HG02763 (cell line): ENCODE measurements around the gene GCM1.
A peak's percentile ranks its signal among the peaks of the same experiment; 100 is the strongest.
"Not testable (repeated sequence)": the region's sequence is repeated elsewhere in the genome, so short reads cannot be mapped to it uniquely, and the experiment has no call there.

ENCODE experiments used
- ATAC-seq: cut with Tn5 transposase; IDR thresholded peaks from one replicate; pipeline ENCODE4 v1.9.1; 2021; ENCODE audit warnings: mild to moderate bottlenecking, moderate library complexity; ENCODE audit not compliant: unreplicated experiment

GCM1 gene, protein sequence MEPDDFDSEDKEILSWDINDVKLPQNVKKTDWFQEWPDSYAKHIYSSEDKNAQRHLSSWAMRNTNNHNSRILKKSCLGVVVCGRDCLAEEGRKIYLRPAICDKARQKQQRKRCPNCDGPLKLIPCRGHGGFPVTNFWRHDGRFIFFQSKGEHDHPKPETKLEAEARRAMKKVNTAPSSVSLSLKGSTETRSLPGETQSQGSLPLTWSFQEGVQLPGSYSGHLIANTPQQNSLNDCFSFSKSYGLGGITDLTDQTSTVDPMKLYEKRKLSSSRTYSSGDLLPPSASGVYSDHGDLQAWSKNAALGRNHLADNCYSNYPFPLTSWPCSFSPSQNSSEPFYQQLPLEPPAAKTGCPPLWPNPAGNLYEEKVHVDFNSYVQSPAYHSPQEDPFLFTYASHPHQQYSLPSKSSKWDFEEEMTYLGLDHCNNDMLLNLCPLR

DNA sequence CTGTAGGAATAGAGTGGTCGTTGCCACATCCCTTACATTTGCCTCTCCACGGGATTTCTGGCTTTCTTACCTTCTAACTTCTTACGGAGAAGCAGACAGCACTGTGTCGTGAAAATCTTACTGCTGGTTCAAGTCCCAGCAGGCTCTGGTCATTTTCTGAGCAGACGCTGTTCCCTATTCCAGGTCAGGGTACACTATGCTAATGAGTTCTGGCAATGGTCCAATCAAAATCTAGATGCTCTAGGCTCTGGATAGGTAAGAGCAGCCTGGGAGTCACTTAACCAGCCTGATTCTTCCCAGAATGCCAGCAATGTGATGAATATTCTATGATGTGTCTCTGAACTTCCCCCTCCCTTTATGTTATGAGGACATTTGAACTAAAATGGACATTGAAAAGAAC, at the start of gene GCM1:
TSS of gene GCM1 (minus strand) at position 158 of the 400 bp plus-strand sequence. CDS start 3,209 bp downstream, outside the sequence.
- ATAC-seq = no peak

DNA sequence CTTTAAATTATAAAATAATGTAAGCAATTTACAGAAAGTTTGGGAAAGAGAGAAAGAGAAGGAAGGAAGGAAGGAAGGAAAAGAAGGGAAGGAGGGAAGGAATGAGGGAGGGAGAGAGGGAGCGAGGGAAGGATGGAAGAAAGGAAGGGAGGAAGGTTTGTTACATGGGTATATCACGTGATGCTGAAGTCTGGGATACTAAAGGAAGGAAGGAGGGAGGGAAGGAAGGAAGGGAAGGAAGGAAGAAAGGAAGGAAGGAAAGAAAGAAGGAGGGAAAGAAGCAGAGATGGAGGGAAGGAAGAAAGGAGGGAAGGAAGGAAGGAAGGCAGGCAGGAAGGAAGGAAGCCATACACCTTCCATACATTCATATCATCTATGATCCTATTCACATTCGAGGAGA, 48.9 kb upstream of the GCM1 start:
- ATAC-seq = no peak

GRCh38 chr6:53195048-53195447, 46.4 kb upstream of the GCM1 start:
- no peak for ATAC-seq

DNA sequence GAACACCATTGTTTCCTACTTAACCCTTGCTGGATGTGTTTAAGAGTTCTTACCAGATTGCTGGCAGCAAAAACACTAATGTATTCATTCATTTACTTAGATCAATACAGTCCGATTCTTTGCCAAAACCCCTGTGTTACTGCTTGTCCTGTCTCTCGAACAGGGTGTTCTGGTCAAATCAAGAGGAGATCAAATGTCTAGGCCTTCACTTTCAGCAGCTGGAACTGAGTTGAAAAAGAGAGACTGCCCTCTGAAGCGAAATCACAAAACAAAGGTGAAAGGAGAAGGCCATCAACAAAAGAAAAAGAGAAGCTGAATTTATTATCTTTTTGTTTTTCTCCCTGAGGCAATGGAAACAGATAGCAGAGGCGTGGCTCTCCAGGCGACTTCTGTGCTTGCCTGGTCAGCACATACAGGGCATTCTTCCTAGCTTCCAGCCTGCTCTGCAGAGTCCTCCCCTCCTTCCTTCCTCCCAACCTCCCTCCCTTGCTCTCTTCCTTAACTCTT, 44.1 kb upstream of the GCM1 start:
- ATAC-seq = no peak

DNA sequence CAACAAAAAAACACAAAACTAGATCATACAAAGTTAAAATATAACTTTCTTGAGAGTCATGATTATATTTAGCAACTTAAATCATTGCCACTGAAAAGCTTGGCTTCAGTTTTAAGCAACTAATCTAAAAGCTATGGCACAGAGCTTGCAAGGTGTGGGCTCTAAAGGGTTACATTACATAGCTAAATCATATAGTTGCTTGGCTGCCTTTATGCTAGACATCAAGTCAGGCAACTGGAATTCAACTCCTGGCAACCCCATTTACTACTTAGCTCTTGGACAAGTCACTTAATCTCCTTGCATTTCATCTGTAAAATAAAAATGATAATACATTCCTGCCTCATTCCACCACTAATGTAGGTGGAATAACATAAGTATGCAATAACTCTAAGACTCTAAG, 40.9 kb upstream of the GCM1 start:
- no peak for ATAC-seq

GRCh38 chr6:53188833-53189232, 40.2 kb upstream of the GCM1 start:
- ATAC-seq = no peak

DNA sequence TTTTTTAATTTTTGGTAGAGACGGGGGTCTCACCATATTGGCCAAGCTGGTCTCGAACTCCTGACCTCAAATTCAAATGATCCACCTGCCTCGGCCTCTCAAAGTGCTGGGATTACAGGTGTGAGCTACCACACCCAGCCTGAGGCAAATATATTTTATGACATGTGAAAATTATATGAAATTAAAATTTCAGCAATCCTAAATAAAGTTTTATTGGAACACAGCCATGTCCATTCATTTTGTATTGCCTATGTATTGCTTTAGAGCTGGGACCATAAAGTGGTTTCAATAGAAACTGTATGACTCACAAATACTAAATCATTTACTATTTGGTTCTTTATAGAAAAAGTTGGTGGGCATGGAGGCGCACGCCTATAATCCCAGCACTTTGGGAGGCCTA, 32.0 kb upstream of the GCM1 start:
- ATAC-seq = no peak

DNA sequence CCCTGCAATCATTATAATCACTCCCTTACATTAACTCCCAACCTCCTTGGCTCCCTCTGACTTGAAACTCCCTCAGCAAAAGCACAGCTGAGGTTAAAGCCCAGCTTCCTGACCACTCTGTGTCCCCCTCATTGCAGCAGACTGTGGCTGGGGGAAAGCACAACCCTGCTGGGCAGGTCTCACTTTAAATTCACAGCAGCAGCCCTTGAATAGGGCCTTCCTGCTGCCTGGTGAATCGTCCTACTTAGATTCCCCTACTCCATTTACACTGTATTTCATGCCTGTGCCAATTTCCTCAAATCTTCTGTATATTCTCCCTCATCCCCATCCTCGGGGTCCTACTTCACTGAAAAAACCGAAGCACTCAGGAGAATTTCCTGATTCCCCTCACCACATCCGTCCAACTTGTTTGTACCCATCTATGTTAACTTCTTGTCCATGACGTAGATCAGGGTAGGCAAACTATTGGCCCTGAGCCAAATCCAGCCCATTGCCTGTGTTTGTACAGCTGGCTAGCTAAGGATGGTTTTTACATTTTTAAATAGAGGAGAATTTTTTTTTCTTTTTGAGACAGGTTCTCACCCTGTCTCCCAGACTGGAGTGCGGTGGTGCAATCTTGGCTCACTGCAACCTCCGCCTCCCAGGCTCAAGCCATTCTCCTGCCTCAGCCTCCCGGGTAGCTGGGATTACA, 31.5 kb upstream of the GCM1 start:
- no peak for ATAC-seq

DNA sequence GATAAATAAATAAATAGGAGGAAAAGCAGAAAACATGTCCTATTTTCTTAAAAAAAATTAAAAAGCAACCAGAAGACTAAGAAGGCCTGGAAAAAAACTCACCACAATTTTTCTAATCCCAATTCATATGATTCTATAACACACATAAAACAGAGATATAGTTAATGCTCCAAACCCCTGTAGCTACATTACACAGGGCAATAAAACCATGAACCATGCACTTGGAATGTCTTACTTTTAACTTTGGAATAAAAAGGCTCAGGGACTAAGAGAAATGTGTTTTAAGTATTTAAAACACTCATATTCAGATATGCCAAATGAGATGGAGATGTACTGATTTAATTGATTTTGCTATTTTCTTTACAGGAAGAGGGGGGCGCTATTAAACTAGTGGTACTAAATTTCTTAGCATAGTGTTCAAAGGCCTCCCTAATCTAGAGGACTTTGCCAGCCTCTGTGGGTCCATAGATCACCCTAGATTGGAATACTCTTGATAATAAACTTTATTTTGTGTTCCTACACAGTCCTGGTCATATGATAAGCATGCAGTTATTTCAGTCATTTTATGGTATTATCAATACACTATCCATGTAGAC, 30.3 kb upstream of the GCM1 start:
- ATAC-seq = no peak

GRCh38 chr6:53175027-53175426, 26.4 kb upstream of the GCM1 start:
- no peak for ATAC-seq

- ATAC-seq = no peak
These were observed 23.8 kb upstream of the GCM1 start for GRCh38 chr6:53172468-53172803.

DNA sequence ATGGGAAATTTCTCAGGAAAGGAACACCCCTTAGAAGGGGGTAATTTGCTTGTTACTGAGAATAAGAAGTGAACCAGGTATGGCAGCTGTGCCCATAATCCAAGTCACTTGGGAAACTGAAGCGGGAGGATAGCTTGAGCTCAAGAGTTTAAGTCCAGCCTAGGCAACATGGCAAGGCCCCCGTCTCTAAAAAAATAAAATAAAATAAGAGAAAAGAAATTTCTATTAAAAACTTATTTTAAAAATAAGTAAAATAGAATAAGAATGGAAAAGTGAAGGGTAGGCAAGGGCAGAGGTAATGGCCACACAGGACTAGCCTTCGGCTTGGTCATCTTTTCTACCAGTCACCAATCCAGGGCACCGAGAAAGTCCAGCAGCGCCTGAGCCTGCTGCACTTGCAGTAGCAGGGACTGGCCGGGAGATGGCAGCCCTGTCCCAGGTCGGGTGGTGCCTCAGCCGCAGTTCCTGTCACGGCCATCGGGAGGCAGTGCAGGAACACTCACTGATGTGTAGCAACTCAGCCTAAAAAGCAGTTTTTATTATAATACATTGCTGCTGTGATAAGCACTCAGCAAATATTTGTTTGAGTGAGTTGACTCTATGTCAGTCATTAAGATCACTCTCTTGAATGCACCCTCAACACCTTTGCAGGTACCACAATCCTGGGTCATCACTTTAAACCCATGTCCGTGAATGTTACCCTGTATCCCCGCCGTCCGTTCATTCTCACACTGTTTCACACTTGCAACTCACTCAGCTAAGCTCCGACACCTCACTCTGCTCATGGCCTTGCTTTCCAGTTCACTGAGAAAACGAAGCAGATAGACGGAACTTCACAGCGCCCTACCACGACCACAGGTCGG, 23.2 kb upstream of the GCM1 start:
- ATAC-seq = peak; percentile 90

DNA sequence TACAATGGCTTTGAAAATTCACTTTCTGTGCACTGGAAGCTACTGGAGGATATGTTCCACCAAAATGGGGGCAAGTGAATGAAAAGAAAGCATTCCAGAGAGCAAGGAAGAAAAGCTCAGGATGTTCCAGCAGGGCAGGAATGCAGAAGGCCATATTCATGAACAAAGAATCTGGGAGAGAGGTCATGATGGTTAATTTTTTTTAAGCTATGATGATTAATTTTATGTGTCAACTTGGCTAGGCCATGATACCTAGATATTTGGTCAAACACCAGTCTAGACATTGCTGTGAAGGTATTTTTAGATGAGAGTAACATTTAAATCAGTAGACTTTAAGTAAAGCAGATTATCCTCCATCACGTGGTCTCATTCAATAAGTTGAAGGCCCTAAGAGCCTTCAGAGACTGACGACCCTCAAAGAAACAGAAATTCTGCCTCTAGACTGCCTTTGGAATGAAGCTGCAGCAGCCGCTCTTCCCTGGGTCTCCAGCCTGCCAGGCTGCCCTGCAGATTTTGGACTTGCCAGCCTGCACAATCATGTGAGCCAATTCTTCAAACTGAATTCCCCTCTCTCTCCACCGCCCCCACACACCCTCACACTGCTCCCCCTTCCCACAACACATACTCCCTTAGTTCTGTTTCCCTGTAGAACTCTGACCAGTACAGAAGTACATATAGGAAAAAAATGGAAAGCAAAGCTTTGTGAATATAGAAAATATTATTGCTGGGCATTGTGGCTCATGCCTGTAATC, 20.1 kb upstream of the GCM1 start:
- ATAC-seq = no peak

DNA sequence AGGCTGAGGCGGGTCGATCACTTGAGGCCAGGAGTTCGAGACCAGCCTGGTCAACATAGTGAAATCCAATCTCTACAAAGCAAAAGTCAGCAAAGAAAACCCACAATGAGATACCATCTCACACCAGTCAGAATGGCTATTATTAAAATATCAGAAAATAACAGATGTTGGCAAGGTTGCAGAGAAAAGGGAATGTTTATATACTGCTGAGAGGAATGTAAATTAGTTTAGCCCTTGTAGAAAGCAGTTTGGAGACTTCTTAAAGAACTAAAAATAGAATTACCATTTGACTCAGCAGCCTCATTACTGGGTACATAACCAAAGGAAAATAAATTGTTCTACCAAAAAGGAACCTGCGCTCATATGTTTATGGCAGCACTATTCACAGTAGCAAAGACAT, 16.7 kb upstream of the GCM1 start:
- no peak for ATAC-seq

GRCh38 chr6:53162606-53163005, 14.0 kb upstream of the GCM1 start:
- no peak for ATAC-seq

DNA sequence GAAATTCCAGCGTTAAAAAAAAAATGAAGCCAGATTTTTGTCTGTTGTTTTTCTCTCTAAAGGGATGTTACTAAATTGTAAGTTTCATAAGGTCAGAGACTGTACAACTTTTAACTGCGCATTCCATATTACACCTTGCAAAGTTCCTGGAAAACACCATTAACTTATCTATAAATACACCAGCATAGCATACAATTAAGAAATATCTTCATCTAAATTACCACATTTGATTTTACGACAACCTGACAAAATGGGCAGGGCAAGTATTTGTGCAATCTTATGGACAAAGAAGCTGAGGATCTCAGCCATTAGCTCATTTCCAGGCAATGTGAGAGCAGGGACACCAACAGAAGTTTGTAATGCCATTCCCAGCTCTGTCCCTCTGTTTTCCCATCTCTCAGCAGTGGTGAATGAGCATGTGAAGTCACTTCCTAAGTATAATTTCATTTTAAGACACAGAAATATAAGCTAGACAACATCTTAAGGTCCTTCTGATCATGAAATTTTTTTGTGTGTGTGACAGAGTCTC, 12.9 kb upstream of the GCM1 start:
- ATAC-seq = no peak

GRCh38 chr6:53159558-53159957, 10.9 kb upstream of the GCM1 start:
- ATAC-seq = no peak

DNA sequence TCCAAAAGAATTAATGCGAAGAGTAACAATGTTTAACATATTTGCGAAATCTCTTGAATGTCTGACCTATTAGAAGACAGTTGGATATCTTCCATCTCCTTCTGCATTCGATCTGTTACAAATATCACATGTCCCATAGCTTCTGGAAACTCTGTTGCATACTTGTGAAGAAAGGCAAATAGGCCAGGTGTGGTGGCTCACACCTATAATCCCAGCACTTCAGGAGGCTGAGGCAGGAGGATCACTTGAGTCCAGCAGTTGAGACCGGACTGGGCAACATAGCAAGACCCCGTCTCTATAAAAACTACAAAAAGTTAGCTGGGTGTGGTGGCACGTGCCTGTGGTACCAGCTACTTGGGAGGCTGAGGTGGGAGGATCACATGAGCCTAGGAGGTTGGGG, 9.4 kb upstream of the GCM1 start:
- not testable (repeated sequence) for ATAC-seq

DNA sequence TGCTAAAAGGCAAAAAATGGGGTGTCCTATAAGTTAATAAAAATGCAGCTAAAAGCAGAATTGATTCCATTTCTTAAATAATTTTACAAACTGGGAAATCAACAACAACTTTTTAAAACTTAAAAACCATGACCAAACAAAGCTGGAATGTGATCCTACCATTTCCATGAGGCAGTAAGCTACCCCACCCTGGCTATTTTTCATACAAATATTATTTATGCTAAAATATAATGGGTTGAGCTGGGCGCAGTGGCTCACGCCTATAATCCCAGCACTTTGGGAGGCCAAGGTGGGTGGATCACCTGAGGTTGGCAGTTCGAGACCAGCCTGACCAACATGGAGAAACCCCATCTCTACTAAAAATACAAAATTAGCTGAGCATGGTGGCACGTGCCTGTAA, 6.6 kb upstream of the GCM1 start:
- ATAC-seq = not testable (repeated sequence)

- no peak for ATAC-seq
These were observed 6.2 kb upstream of the GCM1 start for GRCh38 chr6:53154794-53155193.
